22Rv1 (cell line): ENCODE results near the gene MYADML2.

Source experiments
- H3K27ac ChIP-seq: fragments of 450-650 bp; 2 replicates; pipeline ENCODE4 v1.5.1; 2017
- CTCF ChIP-seq: fragments of 450-650 bp; IDR thresholded peaks from 2 replicates; pipeline ENCODE4 v1.5.1; 2017; ENCODE audit warnings: mild to moderate bottlenecking
- ZFX ChIP-seq: fragments of 450-650 bp; IDR thresholded peaks from 2 replicates; pipeline ENCODE4 v1.6.1; 2017; ENCODE audit warnings: antibody characterized with exemption, borderline replicate concordance

Gene MYADML2

GRCh38 chr17:81973432-81973831 lies 26.4 kb upstream of the MYADML2 start:
- no peak overlapping the region for H3K27ac ChIP-seq
- TF ChIP-seq CTCF = no peak
- TF ChIP-seq ZFX = no peak

- H3K27ac ChIP-seq = no peak overlapping the region
- TF ChIP-seq ZFX = no peak
- TF ChIP-seq CTCF = no peak
Measured at GRCh38 chr17:81968850-81969812, 22.1 kb upstream of the MYADML2 start.

GRCh38 chr17:81968396-81968745 lies 21.3 kb upstream of the MYADML2 start:
- H3K27ac ChIP-seq = no peak overlapping the region

GRCh38 chr17:81967533-81968395 lies 20.7 kb upstream of the MYADML2 start:
- TF ChIP-seq CTCF (no peak), ZFX (no peak)
- no peak overlapping the region for H3K27ac ChIP-seq

More at GRCh38 chr17:81968396-81968745, 21.3 kb upstream of the MYADML2 start:
- TF ChIP-seq ZFX (no peak), CTCF (no peak)

GRCh38 chr17:81967244-81967532 lies 20.2 kb upstream of the MYADML2 start:
- TF ChIP-seq ZFX (no peak), CTCF (no peak)
- no peak overlapping the region for H3K27ac ChIP-seq

- no peak overlapping the region for H3K27ac ChIP-seq
- no peak for TF ChIP-seq ZFX
- TF ChIP-seq CTCF = no peak
Measured at GRCh38 chr17:81966343-81967243, 19.6 kb upstream of the MYADML2 start.
